GM19099 (cell line): ENCODE data around the gene SECISBP2.

Experiments used
- POLR2A ChIP-seq: IDR thresholded peaks from 3 replicates; pipeline ENCODE4 v1.6.1; 2011; ENCODE audit warnings: low read depth; ENCODE audit not compliant: insufficient read length; ENCODE audit errors: extremely low read depth

The SECISBP2 gene, protein sequence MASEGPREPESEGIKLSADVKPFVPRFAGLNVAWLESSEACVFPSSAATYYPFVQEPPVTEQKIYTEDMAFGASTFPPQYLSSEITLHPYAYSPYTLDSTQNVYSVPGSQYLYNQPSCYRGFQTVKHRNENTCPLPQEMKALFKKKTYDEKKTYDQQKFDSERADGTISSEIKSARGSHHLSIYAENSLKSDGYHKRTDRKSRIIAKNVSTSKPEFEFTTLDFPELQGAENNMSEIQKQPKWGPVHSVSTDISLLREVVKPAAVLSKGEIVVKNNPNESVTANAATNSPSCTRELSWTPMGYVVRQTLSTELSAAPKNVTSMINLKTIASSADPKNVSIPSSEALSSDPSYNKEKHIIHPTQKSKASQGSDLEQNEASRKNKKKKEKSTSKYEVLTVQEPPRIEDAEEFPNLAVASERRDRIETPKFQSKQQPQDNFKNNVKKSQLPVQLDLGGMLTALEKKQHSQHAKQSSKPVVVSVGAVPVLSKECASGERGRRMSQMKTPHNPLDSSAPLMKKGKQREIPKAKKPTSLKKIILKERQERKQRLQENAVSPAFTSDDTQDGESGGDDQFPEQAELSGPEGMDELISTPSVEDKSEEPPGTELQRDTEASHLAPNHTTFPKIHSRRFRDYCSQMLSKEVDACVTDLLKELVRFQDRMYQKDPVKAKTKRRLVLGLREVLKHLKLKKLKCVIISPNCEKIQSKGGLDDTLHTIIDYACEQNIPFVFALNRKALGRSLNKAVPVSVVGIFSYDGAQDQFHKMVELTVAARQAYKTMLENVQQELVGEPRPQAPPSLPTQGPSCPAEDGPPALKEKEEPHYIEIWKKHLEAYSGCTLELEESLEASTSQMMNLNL

DNA sequence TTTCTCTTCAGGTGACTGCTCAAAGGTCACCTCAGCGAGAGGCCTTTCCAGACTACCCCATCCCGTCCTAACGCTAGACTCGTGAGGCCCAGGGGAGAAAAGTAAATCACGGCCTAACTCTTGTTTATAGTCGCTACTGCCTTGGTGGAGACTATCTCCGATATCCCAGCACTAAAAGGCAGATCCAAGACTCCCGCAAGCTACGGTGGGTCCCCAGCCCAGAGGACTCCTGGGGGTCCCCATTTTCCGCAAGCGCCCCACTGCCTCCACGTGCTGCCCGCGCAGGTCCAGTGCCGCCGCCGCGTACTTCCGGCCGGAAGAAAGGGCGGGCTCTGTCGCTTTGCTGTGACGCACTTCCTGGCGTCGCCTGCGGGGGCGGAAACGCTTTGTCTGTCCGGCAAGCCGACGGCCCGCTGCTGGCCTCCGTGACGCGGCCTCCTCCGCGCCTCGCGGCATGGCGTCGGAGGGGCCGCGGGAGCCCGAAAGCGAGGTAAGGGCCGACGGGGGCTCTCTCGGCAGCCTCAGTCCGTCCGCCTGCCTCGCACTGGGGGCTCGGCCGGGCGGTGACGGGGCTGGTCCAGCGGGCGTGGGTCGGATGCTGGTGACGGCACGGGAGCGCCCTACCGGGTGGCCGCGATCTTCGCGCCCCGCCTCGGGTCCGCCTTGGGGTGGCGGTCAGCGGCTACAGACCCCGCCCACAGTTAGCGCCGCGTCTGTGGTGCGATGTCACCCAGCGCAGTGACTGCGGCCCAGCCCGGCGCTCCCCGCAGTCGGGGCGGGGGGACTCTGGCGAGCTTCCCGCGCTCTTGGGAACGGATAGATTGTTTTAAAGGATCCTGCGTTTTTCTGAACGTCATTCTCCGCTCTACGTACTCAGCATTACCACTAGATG is at the start of gene SECISBP2:
Gene SECISBP2, plus strand, starts transcription at position 378 of the 892 bp plus-strand sequence. Its CDS starts 77 bp downstream, at position 455.
- TF ChIP-seq POLR2A, result peak; percentile 96

DNA sequence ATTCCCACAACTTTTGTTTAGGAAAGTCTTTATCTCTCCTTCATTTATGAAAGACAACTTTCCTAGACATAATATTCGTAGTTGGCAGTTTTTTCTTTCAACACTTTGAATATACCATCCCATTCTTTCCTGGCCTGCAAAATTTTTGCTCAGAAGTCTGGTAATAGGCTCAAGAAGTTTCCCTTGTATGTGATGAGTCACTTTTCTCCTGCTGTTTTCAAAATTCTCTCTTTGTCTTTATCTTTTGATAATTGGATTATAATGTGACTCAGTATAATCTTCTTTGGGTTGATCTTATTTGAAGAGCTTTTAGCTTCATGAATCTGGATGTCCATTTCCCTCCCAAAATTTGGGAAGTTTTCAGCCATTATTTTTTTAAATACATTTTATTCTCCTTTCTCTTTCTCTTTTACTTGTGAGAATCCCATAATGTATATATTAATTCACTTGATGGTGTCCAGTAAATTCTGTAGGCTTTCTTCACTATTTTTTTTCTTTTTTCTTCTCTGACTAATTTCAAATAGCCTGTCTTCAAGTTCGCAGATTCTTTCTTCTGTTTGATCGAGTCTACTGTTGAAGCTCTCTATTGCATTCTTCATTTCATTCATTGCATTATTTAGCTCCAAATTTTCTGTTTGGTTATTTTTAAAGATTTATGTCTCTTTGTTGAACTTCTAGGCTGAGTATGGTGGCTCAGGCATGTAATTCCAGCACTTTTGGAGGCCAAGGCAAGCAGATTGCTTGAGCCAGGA is 44.6 kb upstream of the SECISBP2 start:
- no peak for TF ChIP-seq POLR2A

DNA sequence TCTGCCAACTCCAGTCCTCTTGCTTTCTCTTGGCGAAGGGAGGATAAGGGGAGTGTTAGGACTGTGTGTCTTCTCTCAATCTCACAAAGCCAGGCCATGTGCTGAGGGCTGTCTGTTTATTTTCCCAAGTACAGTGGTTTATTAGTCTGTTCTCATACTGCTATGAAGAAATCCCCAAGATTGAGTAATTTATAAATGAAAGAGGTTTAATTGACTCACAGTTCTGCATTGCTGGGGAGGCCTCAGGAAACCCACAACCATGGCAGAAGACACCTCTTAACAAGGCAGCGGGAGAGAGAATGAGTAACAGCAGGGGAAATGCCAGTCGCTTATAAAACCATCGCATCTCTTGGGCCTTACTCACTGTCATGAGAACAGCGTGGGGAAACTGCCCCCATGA is 43.5 kb upstream of the SECISBP2 start:
- TF ChIP-seq POLR2A, result no peak

DNA sequence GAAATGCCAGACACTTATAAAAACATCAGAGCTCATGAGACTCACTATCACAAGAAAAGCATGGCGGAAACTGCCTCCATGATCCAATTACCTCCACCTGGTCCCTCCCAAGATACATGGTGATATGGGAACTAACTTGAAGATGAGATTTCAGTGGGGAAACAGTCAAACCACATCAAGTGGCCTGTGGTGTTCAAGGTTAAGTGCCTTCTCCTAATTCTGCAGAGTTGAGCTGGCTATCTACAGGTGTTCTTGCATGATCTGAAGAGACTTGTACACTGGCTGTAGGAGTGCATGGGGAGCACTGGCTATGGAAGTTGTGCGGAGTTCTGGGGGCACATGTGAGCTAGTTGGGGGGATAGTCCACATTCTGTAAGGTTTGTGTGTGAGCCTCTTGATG is 41.3 kb upstream of the SECISBP2 start:
- no peak for TF ChIP-seq POLR2A

DNA sequence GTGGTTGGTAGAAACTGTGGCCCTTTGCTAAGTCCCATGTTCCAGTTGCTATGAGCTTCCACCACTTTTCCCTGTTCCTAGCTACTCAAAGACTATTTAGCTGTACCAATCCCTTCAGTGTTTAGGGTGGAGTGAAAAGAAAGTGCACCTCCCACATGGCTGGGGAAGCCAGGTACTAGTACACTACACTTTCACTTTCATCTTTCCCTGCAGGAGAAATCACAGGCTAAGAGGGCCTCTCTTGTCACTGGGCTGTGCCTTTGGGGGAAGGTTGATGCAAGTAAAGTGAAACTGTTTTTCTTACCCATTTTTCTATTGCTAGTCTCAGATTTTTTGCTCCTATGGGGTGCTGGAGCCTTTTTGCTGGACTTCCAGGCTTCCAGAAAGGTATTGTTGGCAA is 40.8 kb upstream of the SECISBP2 start:
- TF ChIP-seq POLR2A, result no peak

DNA sequence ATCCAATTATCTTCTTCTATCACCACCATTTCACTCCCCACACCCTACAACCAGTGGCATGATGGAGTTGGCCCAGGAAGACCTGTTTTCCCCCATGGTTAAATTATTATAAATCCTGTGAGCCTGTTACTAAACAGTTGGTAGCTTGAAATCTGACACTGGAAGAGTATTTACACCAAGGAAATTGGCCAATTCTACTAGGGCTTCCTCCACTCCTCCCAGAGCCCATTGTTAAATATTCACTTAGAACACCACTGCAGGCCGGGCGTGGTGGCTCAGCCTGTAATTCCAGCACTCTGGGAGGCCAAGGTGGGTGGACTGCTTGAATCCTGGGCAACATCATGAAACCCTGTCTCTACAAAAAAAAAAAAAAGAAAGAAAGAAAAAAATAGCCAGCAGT is 39.7 kb upstream of the SECISBP2 start:
- TF ChIP-seq POLR2A, result no peak

DNA sequence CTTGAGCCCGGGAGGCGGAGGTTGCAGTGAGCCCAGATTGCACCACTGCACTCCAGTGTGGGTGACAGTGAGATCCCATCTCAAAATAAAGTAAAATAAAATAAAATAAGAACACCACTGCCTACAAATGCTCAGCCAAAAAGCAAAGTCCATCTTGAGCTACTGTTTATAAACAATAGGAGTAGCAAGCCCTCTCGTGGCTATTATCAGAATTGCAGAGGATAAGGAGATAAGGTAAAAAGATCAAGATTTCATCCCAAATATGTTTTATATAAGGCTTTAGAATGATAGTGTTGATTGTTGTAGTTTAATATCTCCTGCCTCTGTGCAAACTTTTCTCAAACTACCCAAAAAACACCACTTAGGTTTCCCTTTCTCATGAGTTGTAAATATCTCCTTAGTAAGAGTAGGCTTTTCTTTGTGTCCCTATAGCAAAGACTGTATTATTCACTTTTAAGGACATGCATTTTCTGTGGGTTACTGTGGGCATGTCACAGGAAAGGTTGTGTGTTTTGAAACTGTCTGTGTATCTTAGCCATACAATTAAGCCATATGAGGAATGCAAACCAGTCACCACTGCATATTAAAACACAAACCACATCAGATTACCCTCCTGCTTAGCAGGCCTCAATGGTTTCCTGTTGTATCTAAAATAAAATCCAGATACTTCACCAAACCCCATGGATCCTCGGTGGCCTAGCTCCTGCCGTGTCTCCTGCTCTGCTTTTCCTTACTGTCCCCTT is 39.1 kb upstream of the SECISBP2 start:
- TF ChIP-seq POLR2A, result no peak

DNA sequence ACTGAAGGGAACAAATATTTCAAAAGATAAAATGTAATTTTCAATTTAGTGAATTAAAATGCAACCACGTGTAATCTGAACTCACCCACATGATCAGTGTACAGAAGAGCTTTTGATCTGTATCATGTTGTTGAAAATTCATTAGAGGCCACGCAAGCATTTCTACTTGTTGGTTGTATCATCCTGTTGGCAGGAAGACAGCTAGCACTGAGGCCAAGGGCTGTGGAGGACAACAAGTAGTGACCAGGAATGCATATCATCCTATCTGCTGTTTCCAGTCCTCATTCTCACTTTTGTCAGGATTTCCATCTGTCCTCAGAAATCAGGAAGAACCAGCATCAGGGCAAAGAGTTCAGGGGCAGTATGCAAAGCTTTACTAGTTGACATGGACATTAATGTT is 37.2 kb upstream of the SECISBP2 start:
- no peak for TF ChIP-seq POLR2A

DNA sequence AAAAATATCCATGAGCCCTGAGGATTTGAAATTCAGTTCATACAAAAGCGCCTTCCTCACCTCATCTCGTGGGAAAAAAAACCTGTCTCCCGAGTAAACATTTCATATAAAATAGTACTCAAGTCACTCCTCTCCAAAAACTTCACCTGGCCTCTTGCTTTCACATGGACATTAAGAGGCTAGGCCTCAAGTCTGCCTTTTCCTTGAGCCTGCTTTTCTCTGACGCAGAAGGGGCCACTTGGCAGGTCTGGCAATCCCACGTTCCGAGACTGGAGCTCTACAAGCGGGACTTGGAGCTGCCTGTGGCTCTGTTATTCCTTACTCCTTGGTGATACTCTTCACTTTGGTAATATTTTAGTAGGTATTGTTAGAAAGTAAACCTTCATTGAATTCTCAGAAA is 34.2 kb upstream of the SECISBP2 start:
- no peak for TF ChIP-seq POLR2A

DNA sequence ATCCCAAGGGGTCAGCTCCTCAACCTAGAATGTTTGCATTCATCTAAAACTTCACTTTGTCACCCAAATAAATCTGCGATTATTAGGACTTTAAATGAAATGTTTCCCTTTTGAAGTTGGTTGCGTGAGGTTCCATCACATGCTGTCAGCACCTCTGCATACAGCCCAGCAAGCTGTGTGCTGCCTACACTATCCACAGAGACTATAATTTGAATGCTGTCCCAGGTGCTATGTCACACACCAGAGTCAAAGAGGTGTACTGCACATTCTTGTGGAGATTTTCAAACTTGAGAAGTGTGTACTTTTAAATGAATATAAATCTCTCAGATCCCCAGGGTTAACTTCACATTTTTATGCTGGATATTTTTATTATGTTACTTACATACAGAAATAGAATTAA is 26.6 kb upstream of the SECISBP2 start:
- TF ChIP-seq POLR2A, result no peak

DNA sequence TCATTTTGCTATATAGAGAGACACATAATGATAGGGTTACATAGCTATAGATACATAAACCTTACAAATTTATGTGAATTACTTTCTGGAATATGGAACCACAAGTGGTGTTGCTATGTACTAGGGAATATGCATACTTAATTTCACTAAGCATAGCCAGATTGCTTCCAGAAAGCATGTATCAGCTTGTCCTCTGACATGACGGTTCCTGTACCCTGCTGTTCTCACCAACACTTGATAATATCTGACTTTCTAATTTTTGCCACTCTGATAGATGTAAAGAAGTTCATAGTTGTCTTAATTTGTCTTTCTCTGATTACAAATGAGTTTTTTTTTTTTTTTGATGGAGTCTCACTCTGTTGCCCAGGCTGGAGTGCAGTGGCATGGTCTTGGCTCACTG is 25.3 kb upstream of the SECISBP2 start:
- TF ChIP-seq POLR2A, result no peak

DNA sequence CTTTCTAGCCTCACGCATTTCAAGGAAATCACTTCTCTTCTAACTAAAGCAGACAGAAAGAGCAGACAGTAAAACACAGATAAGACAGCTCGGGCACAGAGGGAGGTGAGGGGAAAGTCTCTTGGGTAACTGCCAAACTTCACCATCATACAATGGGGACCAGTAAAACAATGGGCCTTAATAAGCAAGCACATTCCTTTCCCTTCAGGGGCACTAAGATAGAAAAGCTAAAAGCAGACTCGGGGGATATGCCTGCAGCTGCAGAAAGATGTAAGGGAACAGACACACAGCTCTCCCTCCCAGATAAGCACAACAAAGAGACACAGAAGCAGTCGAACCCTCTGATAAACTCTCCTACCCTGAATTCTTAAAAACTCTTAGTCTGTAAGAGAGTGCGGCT is 22.9 kb upstream of the SECISBP2 start:
- TF ChIP-seq POLR2A, result no peak

DNA sequence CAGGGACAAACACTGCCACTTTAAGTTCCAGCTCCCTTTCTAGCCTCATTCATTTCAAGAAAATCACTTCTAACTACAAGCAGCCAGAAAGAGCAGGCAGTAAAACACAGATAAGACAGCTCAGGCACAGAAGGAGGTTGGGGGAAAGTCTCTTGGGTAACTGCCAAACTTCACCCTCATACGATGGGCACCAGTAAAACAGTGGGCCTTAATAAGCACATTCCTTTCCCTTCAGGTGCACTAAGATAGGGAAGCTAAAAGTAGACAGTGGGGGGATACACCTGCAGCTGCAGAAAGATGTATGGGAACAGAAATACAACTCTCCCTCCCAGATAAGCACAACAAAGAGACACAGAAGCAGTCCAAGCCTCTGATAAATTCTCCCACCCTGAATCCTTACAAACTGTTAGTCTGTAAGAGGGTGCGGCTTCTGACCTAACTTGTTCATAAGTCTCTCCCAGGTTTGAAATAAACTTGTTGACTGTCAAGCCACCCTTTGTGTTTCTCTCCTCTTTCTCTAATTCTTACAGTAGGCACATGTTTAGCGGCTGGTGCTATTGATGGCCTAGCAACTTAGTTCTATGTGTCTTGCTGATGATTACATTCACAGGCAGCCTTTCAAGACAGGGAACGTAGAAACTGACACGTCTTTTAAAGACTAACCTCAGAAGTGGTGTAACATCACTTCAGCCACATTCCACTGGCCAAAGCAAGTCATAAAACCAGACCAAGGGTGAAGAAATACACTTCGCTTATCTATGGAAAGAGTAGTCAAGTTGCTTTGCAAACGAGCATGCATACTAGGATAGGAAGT is 14.1 kb upstream of the SECISBP2 start:
- TF ChIP-seq POLR2A, result no peak
